LNCAP (cell line): ENCODE measurements around the gene COL8A1.

Experiments used
- TF ChIP-seq, protein P1 (sequence below): fragments of 450-650 bp; IDR thresholded peaks from 2 replicates; pipeline ENCODE4 v1.5.1; 2017; ENCODE audit warnings: mild to moderate bottlenecking

COL8A1 gene

DNA sequence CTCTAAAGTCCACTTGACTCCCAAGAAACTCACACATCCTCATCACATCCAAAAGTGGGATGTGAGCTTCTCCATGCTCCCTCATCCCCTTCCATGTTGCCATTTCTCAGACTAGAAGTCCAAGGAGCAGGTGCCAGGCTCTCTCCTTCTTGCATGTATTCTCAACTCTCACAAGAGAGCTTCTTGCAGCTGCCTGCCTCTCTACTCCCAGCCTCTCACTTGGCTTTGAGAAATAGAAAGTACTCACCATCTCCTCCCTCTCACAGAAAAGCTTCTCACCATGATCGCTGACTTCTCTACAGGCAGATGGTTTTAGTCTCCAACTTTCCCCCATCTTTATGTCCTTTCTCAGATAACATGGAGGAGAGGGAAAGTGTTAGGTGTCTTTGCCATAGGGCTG is 26.6 kb downstream of the COL8A1 start:
- TF ChIP-seq, protein P1, sequence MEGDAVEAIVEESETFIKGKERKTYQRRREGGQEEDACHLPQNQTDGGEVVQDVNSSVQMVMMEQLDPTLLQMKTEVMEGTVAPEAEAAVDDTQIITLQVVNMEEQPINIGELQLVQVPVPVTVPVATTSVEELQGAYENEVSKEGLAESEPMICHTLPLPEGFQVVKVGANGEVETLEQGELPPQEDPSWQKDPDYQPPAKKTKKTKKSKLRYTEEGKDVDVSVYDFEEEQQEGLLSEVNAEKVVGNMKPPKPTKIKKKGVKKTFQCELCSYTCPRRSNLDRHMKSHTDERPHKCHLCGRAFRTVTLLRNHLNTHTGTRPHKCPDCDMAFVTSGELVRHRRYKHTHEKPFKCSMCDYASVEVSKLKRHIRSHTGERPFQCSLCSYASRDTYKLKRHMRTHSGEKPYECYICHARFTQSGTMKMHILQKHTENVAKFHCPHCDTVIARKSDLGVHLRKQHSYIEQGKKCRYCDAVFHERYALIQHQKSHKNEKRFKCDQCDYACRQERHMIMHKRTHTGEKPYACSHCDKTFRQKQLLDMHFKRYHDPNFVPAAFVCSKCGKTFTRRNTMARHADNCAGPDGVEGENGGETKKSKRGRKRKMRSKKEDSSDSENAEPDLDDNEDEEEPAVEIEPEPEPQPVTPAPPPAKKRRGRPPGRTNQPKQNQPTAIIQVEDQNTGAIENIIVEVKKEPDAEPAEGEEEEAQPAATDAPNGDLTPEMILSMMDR = no peak

DNA sequence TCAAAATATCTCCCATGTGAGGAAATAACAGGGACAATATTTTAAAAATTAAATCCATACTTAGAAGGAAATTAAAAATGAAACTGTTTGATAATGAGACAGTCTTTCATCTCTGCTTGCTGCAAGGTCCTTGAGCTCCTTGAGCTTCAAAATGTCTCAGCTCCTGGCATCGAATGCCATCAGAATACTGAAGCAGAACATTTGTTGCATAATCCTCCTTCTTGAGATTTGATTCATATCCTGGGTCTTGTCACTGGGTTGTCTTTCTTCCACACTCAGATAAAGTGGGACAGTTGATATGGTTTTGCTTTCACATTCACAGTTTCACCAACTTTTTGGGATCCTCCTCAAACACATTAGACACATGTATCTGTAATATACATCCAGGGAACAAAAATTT is 27.8 kb downstream of the COL8A1 start:
- TF ChIP-seq, protein P1 = no peak

DNA sequence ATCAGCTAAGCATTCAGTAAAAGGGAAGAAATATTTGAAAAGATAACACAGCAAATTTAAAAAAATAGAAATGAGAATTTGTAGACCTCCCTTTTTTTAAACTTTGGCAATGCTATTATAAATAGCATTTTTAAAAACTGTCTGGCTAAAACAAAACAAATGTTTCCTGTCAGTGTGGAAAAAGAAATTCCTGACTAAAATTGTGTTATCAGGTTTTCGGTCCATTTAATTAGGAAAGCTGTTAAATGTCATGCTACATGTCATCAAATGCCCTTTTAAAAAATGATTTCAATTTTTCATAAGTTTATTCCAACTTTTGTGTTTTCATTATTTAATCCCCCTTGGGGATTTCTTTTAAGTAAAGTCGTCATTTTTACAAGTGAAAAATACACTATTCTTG is 29.6 kb downstream of the COL8A1 start:
- TF ChIP-seq, protein P1 = no peak

DNA sequence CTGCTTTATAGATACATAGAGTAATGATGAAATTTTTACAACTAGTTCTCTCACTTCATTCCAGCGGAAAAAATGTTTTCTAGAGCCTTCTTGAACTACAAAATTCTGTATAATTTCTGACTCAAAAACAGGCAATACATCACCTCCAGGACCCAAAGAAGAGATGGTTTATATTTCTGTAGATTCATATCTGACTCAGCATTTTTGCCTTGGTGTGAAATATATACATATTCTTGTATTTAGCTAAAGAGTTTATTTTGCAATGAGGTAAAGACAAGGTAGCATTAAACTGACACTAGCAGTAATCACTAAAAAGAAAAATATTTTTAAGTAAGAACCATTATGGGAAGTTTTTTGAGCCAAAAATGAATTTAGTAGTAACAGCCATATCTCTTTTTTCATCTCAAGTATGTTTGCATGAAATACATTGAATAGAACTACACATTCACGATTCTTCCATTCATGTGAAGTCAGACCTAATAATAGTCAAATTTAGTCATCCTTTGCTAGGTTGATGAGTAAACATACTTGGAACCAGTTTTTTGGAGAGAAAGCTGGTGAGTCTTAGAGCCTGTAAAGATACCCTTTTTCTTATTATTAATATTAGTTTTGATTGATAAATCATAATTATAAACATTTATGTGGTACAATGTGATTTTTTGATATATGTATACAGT is 31.6 kb downstream of the COL8A1 start:
- TF ChIP-seq, protein P1 = no peak

DNA sequence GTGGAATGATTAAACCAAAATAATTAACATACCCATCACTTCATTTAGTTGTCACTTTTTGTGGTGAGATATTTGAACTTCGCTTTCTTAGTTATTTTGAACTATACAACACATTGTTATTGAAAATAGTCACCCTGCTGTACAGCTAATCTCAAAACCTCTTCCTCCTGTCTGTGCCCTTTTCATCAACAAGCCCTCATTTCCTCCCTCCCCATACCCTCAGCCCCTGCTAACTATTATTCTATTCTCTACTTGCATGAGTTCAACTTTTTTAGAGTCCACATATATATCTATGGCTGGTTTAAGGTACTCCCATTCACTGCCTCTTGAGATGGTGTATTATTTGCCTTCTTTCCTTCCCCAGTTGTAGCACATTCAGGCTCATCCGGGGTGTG is 32.2 kb downstream of the COL8A1 start:
- TF ChIP-seq, protein P1 = no peak

DNA sequence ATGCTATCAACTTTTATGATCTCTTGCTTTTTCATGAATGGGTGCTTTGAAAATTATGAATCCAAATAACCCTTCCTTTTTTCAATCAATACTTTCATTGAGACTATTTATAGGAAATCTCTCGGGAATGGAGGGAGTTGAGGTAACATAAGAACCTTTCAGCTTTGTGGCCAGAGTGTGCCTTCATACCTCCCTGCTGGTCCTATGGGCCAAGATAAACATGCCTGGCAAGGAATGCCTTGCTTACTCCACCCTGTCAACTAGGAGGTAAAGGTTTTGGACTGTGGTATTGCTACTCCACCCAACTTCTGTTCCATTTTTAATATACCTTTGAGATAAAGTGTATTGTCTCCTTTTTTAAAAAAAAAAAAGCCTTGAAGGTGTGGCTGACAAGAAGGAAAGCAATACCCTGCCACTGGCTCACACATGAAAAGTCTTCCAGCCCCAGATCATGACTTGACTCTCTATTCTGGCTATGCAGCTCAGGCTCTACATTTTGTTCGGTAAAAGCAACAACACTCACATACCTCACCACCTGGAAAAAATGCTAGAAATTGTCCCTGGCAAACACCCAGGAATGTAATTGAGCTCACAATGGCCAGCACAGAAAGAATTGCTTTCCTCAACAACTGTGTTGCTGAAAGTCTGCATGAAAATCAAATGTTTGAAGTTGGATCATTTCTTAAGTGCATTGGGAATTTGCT is 35.8 kb downstream of the COL8A1 start:
- TF ChIP-seq, protein P1 = no peak

DNA sequence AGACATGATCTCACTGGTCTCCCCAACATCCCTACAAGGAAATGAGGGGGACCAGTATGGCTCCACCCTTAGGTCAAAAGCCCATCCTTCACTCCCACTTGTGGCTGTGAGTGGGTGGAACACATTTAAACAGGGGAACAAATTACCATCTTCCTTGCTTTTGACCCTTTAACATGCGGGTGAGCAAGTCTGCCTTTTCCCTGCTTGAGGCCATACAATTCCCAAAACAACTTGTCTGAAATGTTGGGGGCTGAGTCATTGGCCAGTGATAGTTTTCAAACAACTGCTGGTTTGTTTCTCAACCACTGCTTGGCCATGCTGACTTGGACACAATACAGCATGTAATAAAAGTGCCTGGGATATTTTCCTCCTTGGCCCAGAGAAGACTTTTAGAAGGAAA is 39.6 kb downstream of the COL8A1 start:
- TF ChIP-seq, protein P1 = no peak
